Stimulated activated CD4-positive, alpha-beta T cell treated with anti-CD3 and anti-CD28 coated beads, Interleukin-1b, Interleukin-23, amount 100 ng/mL, for 1 hour (primary cell): ENCODE data around the gene TNFRSF9.

ENCODE experiments used
- DNase-seq, 2 donors: peaks; one replicate each; pipeline ENCODE4 v3.0.0-alpha.2; 2020; ENCODE audit warnings: low read depth in 2 of 2

TNFRSF9 gene

DNA sequence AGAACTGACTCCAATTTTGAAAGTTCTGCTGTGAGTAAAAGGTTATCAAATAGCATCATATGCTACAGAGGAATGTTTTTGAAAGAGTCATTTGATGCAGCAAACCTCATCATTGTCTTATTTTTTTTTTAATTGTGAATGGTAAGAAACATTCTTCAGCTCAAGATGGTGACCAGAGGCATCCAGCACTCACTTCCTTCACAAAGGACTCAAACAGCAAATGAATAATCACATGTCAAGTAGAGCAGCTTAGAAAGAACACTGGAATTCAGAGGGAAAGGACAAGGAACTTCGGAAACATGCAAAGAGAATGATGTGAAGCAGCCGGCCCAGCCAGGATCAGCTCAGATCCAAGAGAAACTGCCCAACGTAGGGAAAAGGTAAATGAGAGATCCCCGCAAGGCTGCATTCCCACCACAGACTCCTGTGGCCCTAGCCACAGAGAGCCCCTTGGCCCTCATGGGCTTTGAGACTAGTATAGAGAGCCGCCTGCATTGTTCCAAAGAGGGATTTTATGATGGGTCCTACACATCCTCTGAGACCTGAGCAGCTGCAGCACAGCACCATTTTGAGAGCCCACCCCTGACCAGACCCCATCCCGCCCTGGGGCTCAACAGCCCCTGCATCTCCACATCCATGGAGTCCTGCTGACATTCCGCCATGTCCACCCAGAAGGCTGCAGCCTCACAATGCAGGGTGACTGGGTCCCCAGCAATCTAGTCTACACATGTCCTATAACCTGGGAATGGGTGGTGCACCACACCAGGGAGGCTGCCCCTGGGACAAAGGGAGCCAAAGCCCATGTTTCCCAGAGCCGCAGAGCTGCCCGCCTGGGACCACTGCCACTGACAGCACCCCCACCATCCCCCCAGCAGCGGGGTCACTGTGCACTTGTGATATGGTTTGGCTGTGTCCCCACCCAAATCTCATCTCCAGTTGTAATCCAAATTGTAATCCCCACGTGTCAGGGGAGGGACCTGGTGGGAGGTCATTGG, 66.5 kb downstream of the TNFRSF9 start:
- DNase-seq: no peak

DNA sequence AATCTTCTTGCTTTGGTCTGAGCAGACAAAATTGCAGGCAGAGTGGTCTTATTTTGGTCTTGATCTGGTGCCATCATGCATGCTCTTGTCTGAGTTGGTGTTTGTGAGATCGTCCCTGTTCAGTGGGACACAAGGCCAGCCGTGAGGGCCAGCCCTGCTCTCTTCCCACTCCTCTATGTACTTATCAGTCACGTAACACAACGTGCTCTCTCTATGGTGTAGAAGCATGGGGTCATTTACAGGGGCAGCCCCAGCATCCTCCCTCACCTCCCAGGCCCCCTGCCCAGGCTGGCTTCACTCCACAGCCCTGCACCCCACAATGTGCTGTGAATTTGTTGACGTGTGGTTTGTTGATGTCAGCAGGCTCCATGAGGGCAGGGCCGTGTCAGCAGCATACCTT, 69.5 kb downstream of the TNFRSF9 start:
- DNase-seq: no peak

DNA sequence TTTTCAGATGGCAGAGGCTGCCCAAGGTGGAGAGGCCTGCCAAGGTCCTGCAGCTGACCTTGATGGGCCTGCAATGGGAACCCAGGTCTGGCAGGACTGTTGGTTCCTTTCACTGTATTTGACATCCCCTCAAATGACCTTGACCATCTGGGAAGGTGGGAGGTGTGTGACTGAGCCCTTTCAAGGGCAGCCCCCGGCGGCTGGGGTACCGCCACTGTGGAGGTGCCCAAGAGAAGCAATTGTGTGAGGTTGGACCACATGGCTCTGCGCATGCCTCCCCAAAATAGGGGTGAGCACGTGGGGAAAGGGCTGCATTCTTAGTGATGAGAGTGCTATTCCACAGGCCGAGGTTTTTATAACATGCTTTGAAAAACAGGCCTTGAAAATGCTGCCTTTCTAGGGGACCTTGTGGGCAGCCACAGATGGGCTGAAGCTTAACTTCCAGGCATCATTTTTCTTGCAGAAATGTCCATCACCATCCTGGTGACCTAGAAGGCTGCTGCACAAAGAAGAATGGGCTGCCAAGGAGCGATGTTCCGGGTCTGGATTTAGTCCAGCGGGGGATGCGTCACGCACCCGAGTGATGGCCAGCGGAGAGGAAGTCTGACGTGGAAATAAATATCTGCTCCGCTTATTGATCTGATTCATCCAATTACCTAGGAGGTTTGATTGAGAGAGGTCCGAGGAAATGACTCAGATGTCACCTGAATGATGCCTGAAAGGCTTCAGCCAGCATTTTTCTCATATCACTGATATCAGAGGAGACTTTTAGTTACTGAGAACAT, 71.3 kb downstream of the TNFRSF9 start:
- no peak for DNase-seq

DNA sequence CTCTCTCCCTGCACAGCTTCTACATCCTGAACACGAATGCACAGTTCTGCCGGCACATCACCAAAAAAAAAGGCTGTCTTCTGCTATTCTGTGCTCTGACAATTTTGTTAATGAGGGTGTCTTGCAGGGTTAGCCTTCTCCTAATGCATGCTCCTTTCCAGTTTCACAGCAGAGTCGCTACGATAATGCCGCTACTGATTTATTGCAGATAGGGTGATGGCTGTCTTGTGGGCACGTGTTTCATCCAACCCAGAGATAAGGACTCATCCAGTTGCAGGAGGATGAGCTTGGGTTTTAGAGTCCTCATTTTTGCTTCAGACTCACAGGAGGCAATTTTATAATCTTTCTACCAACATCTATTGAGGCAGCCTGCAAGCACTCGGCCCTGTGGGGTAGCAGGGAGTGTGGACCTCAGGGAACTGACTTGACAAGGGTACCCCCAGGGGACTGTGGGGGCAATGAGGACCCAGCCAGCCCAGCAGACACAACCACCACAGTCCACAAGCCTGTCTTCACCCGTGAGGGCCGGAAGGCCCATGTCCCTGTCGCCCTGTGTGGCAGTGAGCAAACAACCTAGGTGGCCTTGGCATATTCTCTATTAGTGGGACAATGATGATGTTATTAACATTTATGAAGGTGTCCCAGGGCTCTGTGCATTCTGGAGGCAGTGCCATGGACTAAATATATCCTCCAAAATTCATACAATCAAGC, 72.4 kb downstream of the TNFRSF9 start:
- DNase-seq: no peak

DNA sequence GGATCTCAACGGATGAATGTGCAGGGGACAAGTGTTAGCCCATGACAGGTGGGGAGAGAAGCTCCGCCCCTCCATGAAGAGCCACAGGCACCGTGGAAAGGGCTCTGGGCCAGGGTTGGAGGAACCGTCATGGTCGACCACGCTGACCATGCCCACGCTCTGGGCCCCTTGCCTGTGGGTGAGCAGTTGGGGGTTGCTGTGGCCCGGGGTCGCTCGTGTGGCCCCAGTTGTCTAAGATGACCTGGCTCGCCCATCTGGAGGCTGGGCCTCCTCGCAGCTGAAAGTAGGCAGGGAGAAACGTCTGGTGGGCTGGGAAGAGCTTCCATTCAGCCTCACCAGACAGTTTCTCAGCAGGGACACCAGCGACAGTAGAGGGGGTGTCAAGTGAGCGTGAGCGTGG, 74.7 kb downstream of the TNFRSF9 start:
- no peak for DNase-seq
